NCI-H460 (cell line): Measurements from ENCODE around the gene ABCC12. TPM values are rescaled to one million over a fixed set of nuclear protein-coding genes. Genes with fewer than 3 reads are reported as not detected.

ENCODE experiments used
- DNase-seq: peaks from one replicate; pipeline ENCODE4 v3.0.0-alpha.2; 2016; ENCODE audit warnings: low read depth; ENCODE audit errors: extremely low read depth
- total RNA-seq: library from RNA; depleted of rRNA; stranded (reverse); fragments of >200 nt; shearing (Covaris generic); gene quantifications from 2 replicates; pipeline ENCODE4 v1.2.3, GENCODE V29; 2014

The ABCC12 gene
- total RNA-seq, 1 experiment from 2014 or later = not detected

DNA sequence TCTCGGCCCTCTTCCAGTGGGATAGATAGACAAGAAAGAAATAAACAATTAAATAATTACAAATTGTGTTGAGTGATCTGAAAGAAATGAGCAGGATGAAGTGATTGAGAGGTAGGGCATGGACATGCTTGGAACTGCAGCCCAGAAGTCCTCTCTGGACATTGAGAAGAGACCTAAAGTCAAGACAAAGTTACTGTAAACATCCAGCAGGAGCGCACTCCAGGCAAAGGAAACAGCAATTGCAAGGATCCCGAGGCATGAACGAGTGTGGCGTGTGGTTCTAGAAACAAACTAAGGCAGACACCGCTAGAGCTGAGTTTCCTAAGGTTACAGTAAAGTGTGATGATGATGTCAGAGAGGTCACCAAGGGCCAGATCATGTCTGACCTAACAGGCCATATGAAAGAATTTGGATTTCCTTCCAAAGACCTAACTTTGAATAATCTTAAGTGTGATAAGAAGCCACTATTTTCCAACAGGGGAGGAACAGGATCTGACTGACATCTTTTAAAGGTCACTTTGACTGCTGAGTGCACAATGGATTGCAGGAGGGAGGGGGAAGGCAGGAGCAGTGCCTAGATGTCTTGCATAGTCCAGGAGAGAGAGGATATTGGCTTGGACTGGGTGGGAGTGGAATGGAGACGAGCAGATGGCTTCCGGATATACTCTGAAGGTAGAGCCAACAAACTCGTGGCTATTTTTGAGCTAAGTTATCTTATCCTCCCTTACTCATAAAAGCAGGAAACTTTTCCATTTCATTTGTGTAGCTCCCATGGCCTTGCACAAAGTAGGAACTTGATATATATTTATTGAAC is 19.0 kb downstream of the ABCC12 start:
- peak; percentile 11 for DNase-seq

DNA sequence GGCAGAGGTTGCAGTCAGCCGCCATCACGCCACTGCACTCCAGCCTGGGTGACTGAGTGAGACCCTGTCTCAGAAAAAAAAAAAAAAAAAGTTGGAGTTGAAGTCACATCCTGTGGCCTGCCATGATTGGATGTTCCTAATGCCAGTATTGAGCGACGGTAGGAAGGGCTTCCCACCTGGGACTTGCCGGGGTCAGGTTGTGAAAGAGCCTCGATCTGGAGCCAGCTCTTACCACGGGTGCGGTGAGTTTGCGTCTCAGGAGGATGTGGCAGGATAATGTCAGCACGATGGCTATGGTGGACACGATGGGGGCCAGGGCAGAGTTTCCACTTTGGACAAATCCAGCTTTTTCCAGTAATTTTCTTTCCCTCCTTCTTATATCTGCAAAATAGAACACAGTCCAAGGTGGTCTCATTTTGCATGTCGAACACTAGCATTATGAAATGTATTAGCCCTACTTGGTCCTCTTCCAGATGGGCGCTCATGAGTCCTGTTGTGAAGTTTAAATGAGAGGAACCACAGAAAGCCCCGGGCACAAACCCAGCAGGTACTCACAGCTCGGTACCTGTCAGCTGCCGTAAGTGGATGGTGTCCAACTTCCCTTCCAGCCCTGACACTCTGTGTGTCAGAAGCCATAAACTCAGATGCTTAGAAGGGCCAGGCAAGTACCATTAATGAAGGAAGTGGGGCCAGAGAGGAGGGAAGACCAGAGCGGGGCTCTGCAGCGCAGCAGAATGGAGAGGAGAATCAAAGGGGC is 22.2 kb downstream of the ABCC12 start:
- no peak for DNase-seq

DNA sequence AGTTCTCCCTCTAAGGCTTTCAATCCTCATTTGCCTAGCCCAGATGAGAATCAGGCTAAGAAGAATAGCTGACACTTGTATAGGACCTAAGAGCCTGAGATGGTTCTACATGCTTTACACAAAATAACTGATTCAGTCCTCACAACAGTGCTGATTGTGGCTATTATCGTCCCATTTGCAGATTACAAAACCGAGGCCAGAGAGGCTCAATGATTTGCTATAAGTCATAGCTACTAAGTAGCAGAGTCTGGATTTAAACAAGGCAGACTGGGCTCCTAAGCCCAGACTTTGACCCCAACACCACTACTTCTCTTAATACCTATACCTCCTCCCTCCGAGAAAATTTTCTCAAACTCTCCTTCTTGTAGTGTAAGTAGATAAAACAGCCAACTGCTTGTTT is 23.1 kb downstream of the ABCC12 start:
- no peak for DNase-seq

DNA sequence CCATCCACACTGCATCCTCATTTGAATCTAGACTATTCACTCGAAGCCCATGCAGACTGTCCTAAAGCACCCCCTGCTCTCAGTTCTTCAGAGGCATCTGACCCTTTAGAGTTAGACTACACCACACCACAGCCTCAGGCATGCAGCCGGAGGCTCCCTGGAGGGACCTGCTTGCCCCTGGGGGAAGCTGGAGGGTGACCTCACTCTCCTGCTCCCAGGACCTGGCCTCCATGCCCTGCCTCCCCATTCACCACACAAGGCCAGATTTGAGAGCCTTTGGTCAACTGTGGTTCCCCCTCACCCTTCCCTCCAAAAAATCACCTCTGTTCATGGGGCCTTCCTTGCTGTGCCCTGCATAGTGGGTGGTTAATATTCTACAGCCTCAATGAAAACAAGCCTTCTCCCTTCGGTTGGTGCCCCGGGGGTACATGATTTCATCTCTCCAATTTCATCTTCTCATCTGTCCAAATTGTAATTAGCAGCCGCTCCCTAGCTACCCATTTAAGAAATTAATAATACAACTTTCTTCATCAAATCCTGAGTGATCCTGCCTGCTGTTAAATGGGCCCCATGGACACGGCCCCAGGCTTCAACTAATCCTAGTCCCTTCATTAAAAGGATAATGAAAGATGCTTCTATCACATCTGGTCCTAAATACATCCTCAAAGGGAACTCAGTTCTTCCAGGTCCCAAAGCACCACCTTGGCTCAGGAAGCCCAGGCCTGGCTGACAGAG is 24.4 kb downstream of the ABCC12 start:
- no peak for DNase-seq

DNA sequence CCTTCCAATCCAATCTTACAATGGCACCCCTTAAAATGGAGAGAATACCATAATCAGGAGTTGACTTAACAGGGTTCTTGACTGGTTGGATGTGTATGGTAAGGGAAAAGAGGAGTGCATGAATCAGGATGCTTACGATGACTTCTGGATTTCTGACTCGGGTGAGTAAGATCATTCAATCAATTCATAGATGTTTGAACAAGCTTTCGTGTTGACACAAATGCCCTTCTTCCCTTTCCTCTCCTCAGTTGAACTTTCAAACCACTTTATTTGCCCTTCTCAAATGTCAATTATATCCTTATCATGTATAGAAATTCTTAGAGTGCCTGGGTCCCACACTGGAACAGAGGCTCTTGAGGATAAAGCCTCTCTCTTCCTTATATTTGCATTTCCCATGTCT is 25.9 kb downstream of the ABCC12 start:
- DNase-seq = no peak

DNA sequence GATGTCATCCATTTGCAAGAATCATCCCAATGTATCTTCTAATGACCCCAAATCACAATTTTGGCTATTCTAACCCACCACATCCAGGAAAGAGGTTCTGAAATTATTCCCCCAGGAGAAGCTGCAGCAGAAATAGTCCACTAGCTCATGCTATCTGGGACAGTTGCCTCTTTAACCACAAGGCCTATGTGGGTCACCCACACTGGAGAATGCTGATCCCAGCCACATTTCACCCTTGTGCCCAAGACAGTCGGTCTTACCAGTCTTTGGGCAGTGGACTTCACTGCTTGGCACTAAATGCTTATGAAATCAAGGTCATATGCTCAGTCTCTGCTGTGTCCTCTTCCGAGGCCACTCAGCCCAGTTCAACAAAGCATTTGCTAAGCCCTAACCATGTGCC is 27.0 kb downstream of the ABCC12 start:
- no peak for DNase-seq

DNA sequence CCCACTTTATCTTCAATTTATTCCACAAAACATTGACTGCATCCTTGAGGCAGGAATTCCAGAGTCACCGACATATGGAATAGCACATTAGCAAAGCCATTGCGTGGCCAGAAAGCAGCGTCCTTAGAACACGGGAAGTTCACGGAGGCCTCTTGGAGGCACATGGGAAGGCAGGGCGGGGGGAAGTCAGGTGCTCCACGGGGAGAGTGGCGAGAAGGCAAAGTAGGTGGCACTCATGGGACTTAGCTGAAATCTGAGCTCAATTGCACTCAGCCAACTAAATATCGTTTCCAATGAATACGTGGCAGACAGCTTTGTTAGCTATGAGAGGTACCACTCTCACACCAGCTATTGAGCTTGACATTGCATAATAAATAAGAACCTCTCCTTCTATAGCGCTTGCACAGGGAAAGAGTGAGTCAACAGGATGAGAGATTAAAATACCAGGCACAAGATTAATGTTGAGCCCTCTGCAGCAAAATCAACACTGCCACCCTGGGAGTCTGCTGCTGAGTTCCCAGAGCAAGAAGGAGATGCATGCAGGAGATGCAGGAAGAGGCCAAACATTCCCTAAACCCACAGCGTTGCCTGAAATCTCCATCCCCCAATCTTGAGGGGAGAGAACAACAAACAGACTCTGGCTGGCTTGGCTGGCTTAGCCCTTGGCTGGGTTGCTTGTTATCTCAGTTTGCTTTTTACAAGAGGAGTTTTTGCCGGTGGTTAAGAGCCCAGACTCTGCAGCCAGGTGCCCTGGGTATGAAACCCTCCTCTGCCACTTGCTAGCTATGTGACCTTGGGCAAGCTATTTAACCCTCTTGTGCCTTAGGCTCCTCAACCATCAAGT is 28.8 kb downstream of the ABCC12 start:
- peak; percentile 63 for DNase-seq

DNA sequence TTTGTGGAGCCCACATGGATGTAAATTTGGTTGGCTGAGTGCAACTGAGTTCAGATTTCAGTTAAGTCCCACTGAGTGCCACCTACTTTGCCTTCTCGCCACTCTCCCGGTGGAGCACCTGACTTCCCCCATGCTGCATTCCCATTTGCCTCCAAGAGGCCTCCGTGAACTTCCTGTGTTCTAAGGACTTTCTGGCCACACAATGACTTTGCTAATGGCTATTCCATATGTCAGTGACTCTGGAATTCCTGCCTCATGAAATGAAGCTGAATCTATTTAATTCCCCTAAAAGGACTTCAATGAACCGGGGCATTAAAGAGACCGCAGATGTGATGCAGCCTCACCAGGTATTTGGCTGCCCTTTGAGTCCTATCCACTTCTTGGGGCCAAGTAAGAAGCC is 29.9 kb downstream of the ABCC12 start:
- no peak for DNase-seq

DNA sequence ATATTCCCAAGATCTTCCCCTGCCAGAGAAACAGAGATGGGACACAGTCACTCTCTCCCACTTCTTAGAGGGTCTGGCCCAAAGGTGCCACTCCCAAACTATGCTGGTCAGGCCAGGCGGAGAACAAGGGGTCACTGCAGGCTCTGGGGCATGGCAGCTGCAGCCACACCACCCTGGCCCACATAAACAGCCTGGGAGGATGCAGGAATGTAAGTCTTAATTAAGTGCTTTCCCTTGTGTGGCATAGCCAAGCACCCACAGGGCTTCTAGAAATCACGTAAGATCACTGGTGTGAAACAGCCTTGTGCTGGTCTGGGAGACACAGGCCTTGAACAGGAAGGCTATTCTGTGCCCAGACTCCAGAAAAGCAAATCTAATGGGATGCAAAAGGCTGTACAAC is 31.5 kb downstream of the ABCC12 start:
- no peak for DNase-seq

DNA sequence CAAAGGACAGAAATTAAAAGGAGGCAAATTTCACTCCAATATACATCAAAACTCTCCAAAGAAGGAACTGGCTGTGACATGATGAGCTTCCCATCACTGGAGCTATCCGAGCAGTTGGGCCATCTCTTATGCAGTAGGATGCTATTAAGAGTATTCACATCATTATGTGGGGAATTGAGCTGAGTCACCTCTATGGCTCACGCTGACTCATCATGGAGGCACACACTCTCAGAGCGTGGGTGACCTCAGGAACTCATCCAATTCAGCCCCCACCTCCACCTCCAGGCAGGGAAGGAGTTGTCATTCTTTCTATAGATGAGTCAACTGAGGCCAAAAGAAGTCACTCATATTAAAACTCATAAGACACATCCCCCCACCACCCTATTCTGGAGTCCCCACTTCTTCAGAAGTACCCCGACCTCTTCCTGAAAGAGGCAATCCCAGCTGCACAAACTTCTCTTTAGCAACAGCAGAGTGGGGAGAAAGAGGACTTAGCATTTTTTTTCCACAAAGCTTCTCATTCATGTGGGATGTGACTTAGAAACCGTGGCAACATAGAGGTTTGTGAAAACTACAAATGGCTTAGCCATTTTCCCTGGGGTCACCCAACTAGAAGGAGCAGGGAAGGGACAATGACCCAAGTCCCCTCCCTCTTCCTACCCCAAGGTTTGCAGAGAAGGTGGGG is 32.5 kb downstream of the ABCC12 start:
- DNase-seq = peak; percentile 89

DNA sequence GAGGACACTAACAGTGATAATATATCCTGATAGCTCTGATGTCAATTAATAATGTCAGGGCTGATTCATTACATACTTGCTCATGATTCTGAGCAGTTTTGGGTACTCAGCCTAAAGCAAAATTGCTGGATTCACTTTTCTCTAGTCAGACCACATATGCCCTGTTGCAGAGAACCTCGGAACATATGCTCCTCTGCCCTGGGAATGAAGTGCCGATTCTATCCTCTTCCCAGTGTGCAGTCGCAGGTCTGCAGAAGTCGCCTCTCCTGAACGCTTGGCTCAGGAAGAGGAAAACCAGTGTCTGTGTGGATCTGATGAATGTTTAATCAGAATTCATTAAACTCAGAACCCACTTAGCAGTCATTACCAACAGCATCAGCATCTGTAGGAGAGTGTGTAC is 34.5 kb downstream of the ABCC12 start:
- DNase-seq = no peak

DNA sequence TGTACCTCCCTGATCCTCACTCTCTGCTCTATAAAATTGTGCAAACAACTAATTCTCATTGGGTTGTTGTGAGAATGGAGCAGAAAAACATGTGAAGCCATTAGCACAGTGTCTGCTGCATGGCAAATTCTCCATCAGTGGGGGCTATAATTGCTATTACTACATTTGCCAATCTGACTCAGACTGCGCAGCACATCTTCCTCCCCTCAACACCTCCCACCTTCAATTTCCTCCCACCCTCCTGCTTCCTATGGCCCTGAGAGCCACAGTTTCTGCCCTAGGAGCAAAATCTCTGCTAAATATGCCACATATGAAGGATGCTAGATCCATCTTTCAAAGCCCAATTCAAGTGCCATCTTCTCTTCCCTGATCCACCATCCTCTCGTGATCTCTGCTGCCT is 37.0 kb downstream of the ABCC12 start:
- no peak for DNase-seq

DNA sequence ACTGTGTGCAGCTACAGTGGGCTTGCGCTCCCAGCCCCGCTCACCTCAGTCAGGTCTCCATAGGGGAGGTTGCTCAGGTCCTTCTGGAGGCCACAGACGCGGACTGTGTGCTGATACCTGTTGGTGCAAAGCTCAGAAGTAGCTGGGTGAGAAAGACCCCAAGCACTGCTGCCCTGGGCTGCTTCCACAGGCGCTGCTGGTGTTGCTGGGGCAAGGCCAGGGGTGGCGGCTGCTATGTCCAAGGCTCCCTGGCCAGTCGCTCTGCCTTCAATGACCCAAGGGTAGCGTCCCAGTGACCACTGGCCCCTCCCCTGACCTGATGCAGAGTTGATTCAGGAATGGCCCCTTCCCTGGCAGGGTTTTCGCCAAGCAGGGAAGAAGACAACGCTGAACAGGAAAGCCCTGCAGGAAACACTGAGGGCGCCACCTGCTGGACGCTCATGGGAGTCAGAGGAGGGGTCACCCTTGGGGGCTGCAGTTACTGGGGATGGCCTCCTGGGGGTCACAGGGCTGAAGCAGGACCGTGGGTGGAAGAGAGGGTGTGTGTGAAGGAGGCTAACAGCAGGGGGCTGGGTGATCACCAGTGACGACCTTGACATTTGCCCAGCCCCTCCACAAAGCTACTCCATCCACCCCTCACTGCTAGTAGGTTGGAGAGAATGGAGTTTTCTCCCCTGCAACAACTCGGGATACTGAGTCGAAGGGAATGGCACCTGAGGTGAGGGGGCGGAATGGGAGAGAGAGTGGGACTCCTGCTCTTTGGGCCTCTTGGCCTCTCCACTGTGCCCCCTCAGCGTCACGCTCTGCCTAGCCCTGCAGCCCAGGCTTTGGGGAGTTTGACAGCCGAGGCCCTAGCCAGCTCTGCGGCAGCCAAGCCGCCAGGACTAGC is 38.3 kb downstream of the ABCC12 start:
- peak; percentile 42 for DNase-seq

DNA sequence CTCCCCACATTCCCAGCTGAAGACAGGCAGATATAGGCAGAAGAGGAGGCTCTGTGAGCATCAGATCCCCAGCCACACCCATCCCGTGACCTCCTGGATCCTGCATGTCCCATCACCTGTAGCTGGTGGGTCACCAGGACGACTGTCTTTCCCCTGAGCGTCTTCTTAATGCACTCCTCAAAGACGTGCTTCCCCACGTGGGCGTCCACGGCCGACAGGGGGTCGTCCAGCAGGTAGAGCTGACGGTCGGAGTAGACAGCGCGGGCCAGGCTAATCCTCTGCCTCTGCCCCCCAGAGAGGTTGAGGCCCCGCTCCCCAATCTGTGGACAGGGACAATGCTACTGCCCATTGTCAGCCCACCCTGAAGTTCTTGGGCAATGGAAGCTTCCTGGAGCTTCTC is 40.5 kb downstream of the ABCC12 start:
- DNase-seq = no peak

DNA sequence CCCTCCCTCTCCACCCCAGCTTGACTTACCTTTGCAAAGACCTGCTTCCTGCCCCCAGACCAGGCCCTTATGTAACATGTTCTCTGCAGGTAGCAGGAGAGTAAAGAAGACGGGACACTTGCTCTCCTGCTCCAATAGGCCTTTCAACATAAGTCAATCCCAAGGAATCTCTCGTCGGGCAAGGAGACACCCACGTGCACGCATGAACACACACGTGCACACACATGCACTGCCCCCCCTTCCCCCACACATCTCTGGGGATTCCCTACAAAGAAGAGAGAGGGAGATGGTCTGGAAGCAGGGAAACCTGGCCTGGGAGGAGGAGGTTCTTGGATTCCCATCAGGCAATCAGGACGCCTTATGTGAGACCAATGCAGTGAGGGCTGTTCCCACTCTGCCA is 41.4 kb downstream of the ABCC12 start:
- no peak for DNase-seq

DNA sequence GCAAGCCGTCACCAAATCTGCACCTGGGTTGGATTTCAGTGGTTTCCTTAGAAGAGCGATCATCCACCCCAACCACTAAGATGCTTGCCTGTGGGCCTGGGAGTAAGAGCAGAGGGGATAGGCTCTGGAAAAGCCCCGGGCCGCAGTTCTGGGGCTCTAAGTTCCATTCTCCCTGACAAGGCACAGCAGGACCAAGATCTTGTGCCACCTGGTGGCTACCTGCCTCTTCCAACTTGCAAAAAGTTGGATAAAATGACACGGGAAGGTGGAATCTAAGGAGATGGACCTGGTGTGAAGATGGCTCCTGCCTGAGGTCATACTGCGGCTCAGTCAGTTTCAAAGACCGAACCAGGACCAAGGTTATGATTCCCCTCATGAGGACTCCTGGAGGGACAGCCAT is 42.3 kb downstream of the ABCC12 start:
- no peak for DNase-seq

DNA sequence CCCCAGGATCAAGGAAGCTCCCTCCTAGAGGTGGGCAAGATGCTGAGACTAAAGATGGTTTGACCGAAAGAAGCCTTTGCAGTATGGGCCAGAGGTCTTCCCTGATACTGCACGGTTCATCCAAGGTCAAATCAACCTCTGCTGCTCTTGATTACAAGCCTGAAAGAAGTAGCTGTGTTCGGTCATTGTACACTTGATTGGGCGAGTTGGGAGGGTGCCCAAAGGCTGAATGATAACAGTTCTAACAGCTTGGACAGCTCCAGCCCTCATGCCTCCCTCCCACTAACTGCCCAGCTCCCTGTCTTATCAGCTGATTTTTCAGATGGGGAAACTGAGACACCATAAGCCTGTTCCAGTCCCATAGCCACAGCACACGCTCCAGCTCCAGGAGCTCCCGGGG is 42.8 kb downstream of the ABCC12 start:
- no peak for DNase-seq

DNA sequence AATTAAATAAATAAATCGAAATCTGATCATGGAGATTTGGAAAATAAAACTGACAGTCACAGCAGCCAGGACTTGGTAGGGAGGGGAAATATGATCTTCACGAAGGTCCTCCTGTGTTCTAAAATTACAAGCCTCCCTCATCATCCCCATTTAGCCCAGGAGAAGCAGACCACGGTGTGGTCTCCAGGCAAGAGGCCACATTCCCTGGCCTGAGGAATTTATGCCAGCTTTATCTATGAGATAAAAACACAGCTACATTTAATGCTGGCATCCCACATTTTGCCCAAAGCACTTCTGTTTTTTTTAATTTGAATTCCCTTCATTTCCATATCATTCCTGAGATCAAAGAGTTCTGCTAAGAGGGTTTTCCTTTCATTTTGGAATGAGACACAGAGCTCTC is 43.2 kb downstream of the ABCC12 start:
- no peak for DNase-seq

DNA sequence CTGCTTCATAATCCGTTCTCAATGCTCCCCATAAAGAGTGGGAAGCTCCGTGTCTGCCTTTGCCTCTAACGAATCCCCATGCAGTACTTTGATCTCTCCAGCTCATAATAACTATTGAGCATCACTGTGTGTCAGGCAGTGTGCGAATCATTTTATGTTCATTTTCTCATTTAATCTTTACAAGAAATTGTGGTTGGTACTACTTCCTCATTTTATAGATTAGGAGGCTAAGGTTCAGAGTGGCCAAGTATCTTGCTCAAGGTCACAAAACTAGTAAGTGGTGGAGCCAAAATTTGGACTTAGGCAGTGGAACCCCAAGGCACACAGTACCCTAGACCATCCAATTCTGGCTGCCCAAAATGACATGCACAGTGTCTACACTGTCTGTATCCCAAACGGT is 44.8 kb downstream of the ABCC12 start:
- no peak for DNase-seq
